ENCODE measurements around the gene TSHZ2. TPM values are rescaled to one million over a fixed set of nuclear protein-coding genes. Genes with fewer than 3 reads are reported as not detected.

Gene TSHZ2
- total RNA-seq, 3 donors from 2014 or later (not counting 1 experiment from before 2014, with no cell fraction given), result 1.8 to 1.9 TPM; not detected in 1

GRCh38 chr20:52994184-52994970, 22.2 kb downstream of the TSHZ2 start:
- no peaks in the 10 kb centered on the region for H3K4me1 ChIP-seq (ENCODE audit: control insufficient read depth, insufficient read depth, low read length)
- intact Hi-C loops (cut with micrococcal nuclease), result no loop called here
- H3K27me3 Mint-ChIP-seq (ENCODE audit: low read depth in 2 of 2), result no peaks in the 10 kb centered on the region
- no peaks in the 10 kb centered on the region for H3K4me1 Mint-ChIP-seq
- H3K9me3 ChIP-seq (ENCODE audit: control insufficient read depth, insufficient read depth, low read length), result no peaks in the 10 kb centered on the region
- 72% methylated on average over 10 of the region's 10 CpGs for WGBS (ENCODE audit: insufficient coverage)
- no peaks in the 10 kb centered on the region for H3K36me3 Mint-ChIP-seq
- H3K27ac Mint-ChIP-seq, result no peak overlapping the region
- no peak for TF ChIP-seq CTCF (IDR thresholded peaks at IDR 0.05)
- DNase-seq (no peak), ATAC-seq (no peak)
- H3K27ac ChIP-seq (ENCODE audit: low read length), result no peak overlapping the region
- no peaks in the 10 kb centered on the region for H3K9me3 Mint-ChIP-seq
- no peaks in the 10 kb centered on the region for H3K36me3 ChIP-seq (ENCODE audit: control insufficient read depth, insufficient read depth, low read length)
- H3K4me3 Mint-ChIP-seq, result no peak overlapping the region
- H3K27me3 ChIP-seq (ENCODE audit: control insufficient read depth, insufficient read depth, low read length), result peaks cover 2% of the 10 kb centered on the region
- H3K4me3 ChIP-seq (ENCODE audit: low read length), result no peak overlapping the region

GRCh38 chr20:52996130-52996529, 24.0 kb downstream of the TSHZ2 start:
- Histone ChIP-seq H3K27me3 (ENCODE audit: control insufficient read depth, insufficient read depth, low read length) (peaks cover 2% of the 10 kb centered on the region), H3K27ac (ENCODE audit: low read length) (no peak overlapping the region), H3K9me3 (ENCODE audit: control insufficient read depth, insufficient read depth, low read length) (no peaks in the 10 kb centered on the region), H3K4me3 (ENCODE audit: low read length) (no peak overlapping the region), H3K36me3 (ENCODE audit: control insufficient read depth, insufficient read depth, low read length) (no peaks in the 10 kb centered on the region), H3K4me1 (ENCODE audit: control insufficient read depth, insufficient read depth, low read length) (no peaks in the 10 kb centered on the region)
- no CpG with 5 or more reads among the region's 1 CpG for WGBS (ENCODE audit: insufficient coverage)
- H3K36me3 Mint-ChIP-seq, result no peaks in the 10 kb centered on the region
- TF ChIP-seq CTCF (IDR thresholded peaks at IDR 0.05), result no peak
- ATAC-seq (no peak), DNase-seq (no peak)
- H3K4me3 Mint-ChIP-seq, result no peak overlapping the region
- no peaks in the 10 kb centered on the region for H3K4me1 Mint-ChIP-seq
- intact Hi-C loops (cut with micrococcal nuclease), result no loop called here
- H3K27me3 Mint-ChIP-seq (ENCODE audit: low read depth in 2 of 2), result peaks cover 3 to 14% of the 10 kb centered on the region in 2 donors
- no peaks in the 10 kb centered on the region for H3K9me3 Mint-ChIP-seq
- H3K27ac Mint-ChIP-seq, result no peak overlapping the region

GRCh38 chr20:52996658-52997057, 24.5 kb downstream of the TSHZ2 start:
- DNase-seq (no peak), ATAC-seq (no peak)
- intact Hi-C loops (cut with micrococcal nuclease), result no loop called here
- H3K4me1 Mint-ChIP-seq, result no peaks in the 10 kb centered on the region
- no peaks in the 10 kb centered on the region for H3K9me3 Mint-ChIP-seq
- no peak overlapping the region for H3K27ac ChIP-seq (ENCODE audit: low read length)
- H3K27ac Mint-ChIP-seq, result no peak overlapping the region
- H3K4me3 ChIP-seq (ENCODE audit: low read length), result no peak overlapping the region
- TF ChIP-seq CTCF (IDR thresholded peaks at IDR 0.05), result no peak
- H3K9me3 ChIP-seq (ENCODE audit: control insufficient read depth, insufficient read depth, low read length), result no peaks in the 10 kb centered on the region
- H3K27me3 ChIP-seq (ENCODE audit: control insufficient read depth, insufficient read depth, low read length), result peaks cover 2% of the 10 kb centered on the region
- H3K4me1 ChIP-seq (ENCODE audit: control insufficient read depth, insufficient read depth, low read length), result no peaks in the 10 kb centered on the region
- WGBS (ENCODE audit: insufficient coverage), result 86% methylated on average over 6 of the region's 6 CpGs
- H3K36me3 ChIP-seq (ENCODE audit: control insufficient read depth, insufficient read depth, low read length), result no peaks in the 10 kb centered on the region
- peaks cover 3 to 14% of the 10 kb centered on the region in 2 donors for H3K27me3 Mint-ChIP-seq (ENCODE audit: low read depth in 2 of 2)
- H3K4me3 Mint-ChIP-seq, result no peak overlapping the region
- no peaks in the 10 kb centered on the region for H3K36me3 Mint-ChIP-seq

- Mint-ChIP-seq H3K36me3 (no peaks in the 10 kb centered on the region), H3K4me3 (no peak overlapping the region), H3K4me1 (no peaks in the 10 kb centered on the region), H3K27me3 (ENCODE audit: low read depth in 2 of 2) (peaks cover 3 to 14% of the 10 kb centered on the region in 2 donors), H3K27ac (no peak overlapping the region), H3K9me3 (no peaks in the 10 kb centered on the region)
- Histone ChIP-seq H3K9me3 (ENCODE audit: control insufficient read depth, insufficient read depth, low read length) (no peaks in the 10 kb centered on the region), H3K4me3 (ENCODE audit: low read length) (no peak overlapping the region), H3K27ac (ENCODE audit: low read length) (no peak overlapping the region), H3K27me3 (ENCODE audit: control insufficient read depth, insufficient read depth, low read length) (peaks cover 2% of the 10 kb centered on the region), H3K4me1 (ENCODE audit: control insufficient read depth, insufficient read depth, low read length) (no peaks in the 10 kb centered on the region), H3K36me3 (ENCODE audit: control insufficient read depth, insufficient read depth, low read length) (no peaks in the 10 kb centered on the region)
- no peak for TF ChIP-seq CTCF (IDR thresholded peaks at IDR 0.05)
- intact Hi-C loops (cut with micrococcal nuclease), result no loop called here
- ATAC-seq (no peak), DNase-seq (no peak)
- 91% methylated on average over 6 of the region's 6 CpGs for WGBS (ENCODE audit: insufficient coverage)
Observed at GRCh38 chr20:52998268-52998667, 26.1 kb downstream of the TSHZ2 start.
